ENCODE data around the gene EFEMP2.
"Not testable (repeated sequence)": the region's sequence is repeated elsewhere in the genome, so short reads cannot be mapped to it uniquely, and the experiment has no call there.

EFEMP2 gene

GRCh38 chr11:65900125-65900898 is 27.7 kb upstream of the EFEMP2 start, which contains the start of gene FOSL1:
Gene FOSL1, minus strand, starts transcription at chr11:65900388. Its CDS starts 49 bp downstream, at chr11:65900339.
- peak; percentile 98 for DNase-seq (ENCODE audit: low spot score)

DNA sequence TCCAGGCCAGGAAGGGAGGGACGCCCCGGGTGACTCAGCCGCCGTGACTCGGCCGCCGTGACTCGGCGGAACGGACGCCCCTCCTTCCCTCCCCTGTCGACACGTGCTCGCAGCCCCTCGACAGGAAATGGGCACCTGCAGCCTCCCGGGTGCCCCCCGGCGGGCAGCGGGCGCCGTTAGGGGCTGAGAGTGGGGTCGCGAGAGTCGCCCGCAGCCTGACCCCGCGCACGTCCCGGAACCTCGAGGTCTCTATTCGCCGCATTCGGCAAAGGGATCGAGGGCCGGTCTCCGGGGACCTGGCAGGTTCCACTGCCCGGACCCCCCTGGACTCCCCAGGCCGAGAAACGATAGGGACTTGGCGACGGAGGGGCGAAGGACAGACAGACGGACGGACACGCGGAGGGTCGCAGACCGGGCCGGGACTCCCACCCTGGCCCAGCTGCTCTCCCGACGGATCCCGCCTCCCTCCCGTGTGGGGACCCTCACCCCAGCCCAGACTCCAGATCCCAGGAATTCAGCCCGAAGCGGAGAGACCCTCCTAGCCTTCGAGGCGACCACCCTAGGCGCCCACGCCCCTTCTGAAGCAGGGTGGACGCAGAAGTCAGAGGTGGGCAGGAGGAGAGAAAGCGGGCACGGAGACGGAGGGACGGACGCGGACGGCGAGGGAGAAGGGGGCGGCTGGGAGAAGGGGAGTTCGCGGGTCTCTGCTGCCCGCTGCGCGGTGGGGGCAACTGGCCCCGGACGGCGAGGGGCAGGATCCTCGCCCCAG is 26.9 kb upstream of the EFEMP2 start:
- peak; percentile 90 for DNase-seq (ENCODE audit: low spot score)

GRCh38 chr11:65898656-65899355 is 26.2 kb upstream of the EFEMP2 start:
- no peak for DNase-seq (ENCODE audit: low spot score)

GRCh38 chr11:65897020-65897471 is 24.4 kb upstream of the EFEMP2 start:
- DNase-seq (ENCODE audit: low spot score), result peak; percentile 49

- DNase-seq (ENCODE audit: low spot score), result peak; percentile 71
These were observed 23.7 kb upstream of the EFEMP2 start for GRCh38 chr11:65896034-65896999.

GRCh38 chr11:65895482-65895981 is 22.9 kb upstream of the EFEMP2 start:
- peak; percentile 65 for DNase-seq (ENCODE audit: low spot score)

DNA sequence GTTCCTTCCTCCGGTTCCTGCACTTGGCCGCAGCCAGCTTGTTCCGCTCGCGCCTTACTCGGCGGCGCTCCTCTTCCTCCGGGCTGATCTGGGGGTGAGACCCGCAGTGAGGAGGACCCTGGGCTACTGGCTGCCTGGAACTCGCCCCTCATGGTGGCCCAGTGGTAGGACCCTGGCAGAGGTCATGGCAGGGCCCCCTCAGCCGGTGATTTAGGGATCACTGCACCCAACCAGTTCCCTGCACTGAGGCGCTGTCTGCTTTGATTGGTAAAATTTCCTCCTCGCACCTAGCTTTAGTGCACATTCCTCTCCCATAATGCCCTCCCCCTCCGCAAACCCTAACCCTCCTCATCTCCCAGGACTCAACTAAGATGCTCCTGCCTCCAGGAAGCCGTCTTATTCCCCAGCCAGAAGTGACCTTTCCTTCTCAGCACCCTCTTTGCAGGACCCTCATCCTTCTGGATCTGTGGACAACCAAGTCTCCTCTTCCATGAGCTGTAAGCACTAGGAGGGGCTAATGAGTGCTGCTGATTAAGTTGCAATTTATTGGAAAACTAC is 21.5 kb upstream of the EFEMP2 start:
- peak; percentile 87 for DNase-seq (ENCODE audit: low spot score)

GRCh38 chr11:65892661-65893317 is 20.2 kb upstream of the EFEMP2 start:
- DNase-seq (ENCODE audit: low spot score), result peak; percentile 85

DNA sequence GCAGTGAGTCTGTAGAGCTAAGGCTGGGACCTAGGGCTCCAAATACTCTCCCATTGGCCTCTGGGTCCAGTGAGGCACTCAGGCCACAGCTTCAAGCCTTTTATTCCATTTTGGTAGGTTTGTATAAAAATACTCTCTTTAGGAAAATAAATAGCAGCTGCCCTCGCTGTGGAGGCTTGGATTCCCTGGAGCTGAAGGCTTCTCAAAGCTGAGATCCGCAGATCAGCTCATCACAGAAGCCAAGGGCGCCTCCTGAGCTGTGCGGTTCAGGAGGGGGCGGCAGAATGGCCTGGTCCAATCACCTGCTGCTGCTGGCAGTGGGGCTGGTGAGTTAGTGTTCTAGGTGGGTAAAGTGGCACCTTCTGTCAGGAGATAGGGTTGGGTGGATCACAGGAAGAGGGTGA is 19.5 kb upstream of the EFEMP2 start:
- DNase-seq (ENCODE audit: low spot score), result not testable (repeated sequence)

GRCh38 chr11:65891219-65892136 is 18.9 kb upstream of the EFEMP2 start:
- DNase-seq (ENCODE audit: low spot score), result peak; percentile 92

DNA sequence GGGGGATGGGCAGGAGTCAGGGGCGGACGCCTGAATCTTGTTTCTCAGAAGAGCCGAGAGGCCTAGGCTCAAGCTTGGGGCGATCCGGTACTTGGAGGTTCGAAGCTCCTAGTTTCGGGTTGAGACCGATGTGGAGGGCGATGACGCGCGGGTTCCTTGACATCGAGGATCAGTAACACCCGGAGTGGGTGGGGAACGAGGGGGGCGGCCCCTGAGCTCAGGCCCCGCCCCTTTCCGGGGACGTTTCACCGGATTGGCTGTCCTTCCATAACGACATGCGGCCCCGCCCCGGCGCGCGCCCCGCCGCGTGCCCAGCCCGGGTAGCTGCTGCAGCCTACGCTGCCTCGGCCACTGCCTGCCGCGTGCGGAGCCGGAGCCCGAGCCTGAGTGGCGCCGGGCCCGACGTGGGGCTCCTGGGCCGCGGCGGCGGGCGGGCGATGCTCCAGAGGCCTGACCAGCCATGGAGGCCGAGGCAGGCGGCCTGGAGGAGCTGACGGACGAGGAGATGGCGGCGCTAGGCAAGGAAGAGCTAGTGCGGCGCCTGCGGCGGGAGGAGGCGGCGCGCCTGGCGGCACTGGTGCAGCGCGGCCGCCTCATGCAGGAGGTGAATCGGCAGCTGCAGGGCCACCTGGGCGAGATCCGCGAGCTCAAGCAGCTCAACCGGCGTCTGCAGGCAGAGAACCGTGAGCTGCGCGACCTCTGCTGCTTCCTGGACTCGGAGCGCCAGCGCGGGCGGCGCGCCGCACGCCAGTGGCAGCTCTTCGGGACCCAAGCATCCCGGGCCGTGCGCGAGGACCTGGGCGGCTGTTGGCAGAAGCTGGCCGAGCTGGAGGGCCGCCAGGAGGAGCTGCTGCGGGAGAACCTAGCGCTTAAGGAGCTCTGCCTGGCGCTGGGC is 18.0 kb upstream of the EFEMP2 start, which contains the start of gene CCDC85B:
CCDC85B (plus strand) TSS at position 350 of the 895 bp plus-strand sequence; CDS start at position 461, 111 bp downstream.
- DNase-seq (ENCODE audit: low spot score), result peak; percentile 96

DNA sequence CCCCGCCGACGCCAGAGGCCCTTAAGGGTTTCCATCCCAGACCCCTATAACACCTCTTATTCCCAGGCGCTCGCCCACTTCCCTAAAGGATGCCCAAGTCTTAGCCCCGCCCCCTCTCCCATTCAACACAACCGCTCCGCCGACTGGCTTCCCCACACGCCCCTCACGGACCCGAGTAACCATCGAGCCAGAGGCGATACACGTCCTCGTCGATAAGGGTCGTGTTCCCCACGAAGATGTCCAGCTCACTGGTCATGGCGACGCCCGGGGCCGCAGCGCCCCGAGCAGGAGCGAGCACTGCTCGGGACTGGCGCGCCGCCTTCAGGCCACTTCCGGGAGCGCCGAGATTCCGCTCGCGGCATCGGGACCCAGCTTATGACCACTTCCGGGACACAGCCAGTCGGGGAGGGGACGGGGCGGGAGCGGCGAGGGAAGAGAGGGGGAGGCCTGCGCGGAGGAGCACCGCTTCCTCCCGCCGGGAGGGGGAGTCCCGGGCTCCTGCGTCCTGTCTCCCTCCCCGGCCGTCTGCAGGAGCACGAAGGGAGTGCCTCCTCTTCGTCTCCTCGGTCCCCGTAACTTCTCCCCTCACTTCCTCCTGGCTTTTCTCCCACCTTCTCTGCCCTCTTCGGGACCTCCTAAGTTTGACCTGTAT is 15.7 kb upstream of the EFEMP2 start, which contains the start of gene FIBP:
FIBP (minus strand) TSS at position 309 of the 652 bp plus-strand sequence; CDS start at position 256, 53 bp downstream.
- DNase-seq (ENCODE audit: low spot score), result peak; percentile 97

DNA sequence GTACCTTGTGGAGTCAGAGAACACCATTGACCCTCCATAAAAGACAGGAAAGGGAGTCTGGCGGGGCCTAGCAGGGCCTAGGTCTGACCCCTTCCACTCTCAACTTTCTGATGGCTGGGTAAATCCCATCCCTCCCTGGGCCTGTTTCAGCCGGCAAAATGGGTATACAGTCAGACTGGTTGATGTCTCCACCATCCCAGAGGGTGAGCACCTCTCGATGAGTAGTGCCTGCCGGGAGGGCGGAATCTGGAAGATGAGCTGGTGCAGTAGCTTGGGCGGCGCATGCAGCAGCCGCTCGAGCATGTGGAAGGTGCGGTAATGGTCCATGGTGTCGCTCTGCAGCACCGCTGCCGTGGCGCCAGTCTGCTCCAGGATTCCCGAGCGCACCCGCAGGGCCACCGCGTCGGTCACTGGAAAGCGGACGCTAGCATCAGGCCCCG is 15.1 kb upstream of the EFEMP2 start:
- peak; percentile 85 for DNase-seq (ENCODE audit: low spot score)

GRCh38 chr11:65886826-65887722 is 14.5 kb upstream of the EFEMP2 start:
- no peak for DNase-seq (ENCODE audit: low spot score)

DNA sequence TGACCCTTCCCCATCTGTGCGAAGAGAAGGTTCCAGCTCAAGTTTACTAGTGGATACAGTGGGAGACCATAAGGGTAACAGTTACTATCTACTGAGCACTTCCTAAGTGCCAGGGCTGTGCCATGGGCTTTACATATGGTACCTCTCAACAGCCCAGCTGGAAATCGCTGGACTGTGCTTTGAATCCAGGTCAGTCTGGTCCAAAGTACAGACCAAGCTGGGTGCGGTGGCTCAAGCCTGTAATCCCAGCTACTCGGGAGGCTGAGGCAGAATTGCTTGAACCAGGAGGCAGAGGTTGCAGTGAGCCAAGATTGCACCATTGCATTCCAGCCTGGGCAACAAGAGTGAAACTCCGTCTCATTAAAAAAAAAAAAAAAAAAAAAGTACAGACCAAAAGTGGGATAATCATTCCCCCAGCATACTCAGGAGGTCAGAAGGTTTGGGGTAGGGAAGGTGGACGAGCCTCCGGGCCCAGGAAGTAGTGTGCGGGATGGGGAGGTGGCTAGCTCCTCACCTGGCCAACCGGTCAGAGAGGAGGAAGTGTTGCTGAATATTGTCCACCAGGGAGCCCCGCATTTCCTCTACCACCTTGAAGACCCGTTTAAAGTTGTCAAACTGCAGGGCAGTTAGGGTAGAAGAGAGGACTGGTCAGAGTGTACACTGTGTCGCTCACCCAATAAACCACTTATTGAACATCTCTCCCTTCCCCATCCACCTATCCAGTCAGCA is 13.4 kb upstream of the EFEMP2 start:
- no peak for DNase-seq (ENCODE audit: low spot score)
